ENCODE measurements around the gene PTGIS. TPM values are rescaled to one million over a fixed set of nuclear protein-coding genes. Genes with fewer than 3 reads are reported as not detected.

The PTGIS gene
- total RNA-seq, 4 donors from 2014 or later: 17.0 to 39.2 (median 32.4) TPM

- no peak for TF ChIP-seq CTCF (IDR thresholded peaks at IDR 0.05; ENCODE audit: low read depth)
Observed at GRCh38 chr20:49570828-49571552, 3.1 kb upstream of the PTGIS start.

- no peak for TF ChIP-seq CTCF (IDR thresholded peaks at IDR 0.05; ENCODE audit: low read depth)
Observed at GRCh38 chr20:49570161-49570827, 2.4 kb upstream of the PTGIS start.

GRCh38 chr20:49569411-49570115 lies 1.6 kb upstream of the PTGIS start:
- TF ChIP-seq CTCF (IDR thresholded peaks at IDR 0.05; ENCODE audit: low read depth): no peak

- no peak for TF ChIP-seq CTCF (IDR thresholded peaks at IDR 0.05; ENCODE audit: low read depth)
Observed at GRCh38 chr20:49568278-49569151, 578 bp upstream of the PTGIS start.

GRCh38 chr20:49566401-49567364 lies 1.3 kb downstream of the PTGIS start:
- TF ChIP-seq CTCF (IDR thresholded peaks at IDR 0.05; ENCODE audit: low read depth): no peak

Data from subcutaneous adipose tissue (tissue), 4 donors.